Activated effector memory CD4-positive, alpha-beta T cell treated with Interleukin-2 at 50 U/mL for 16 hours (primary cell): ENCODE results near the gene GPN2.
"Not testable (repeated sequence)": the region's sequence is repeated elsewhere in the genome, so short reads cannot be mapped to it uniquely, and the experiment has no call there.

Experiments used
- DNase-seq: peaks from one replicate; pipeline ENCODE4 v3.0.0-alpha.2; 2020

Gene GPN2

GRCh38 chr1:26856604-26857469 lies 33.2 kb downstream of the GPN2 start:
- no peak for DNase-seq

- DNase-seq = no peak
Measured at GRCh38 chr1:26856181-26856580, 33.9 kb downstream of the GPN2 start.

- DNase-seq = no peak
Measured at GRCh38 chr1:26855636-26856035, 34.4 kb downstream of the GPN2 start.

- DNase-seq = no peak
Measured at GRCh38 chr1:26854906-26855305, 35.2 kb downstream of the GPN2 start.

GRCh38 chr1:26853600-26853999 lies 36.5 kb downstream of the GPN2 start:
- no peak for DNase-seq

GRCh38 chr1:26853156-26853555 lies 36.9 kb downstream of the GPN2 start:
- DNase-seq = peak; percentile 62

- DNase-seq = no peak
Measured at GRCh38 chr1:26852701-26853100, 37.4 kb downstream of the GPN2 start.

- DNase-seq = no peak
Measured at GRCh38 chr1:26851106-26851684, 38.9 kb downstream of the GPN2 start.

GRCh38 chr1:26848941-26849774 lies 40.9 kb downstream of the GPN2 start:
- no peak for DNase-seq

GRCh38 chr1:26848499-26848898 lies 41.6 kb downstream of the GPN2 start:
- no peak for DNase-seq

- DNase-seq = not testable (repeated sequence)
Measured at GRCh38 chr1:26847826-26848225, 42.3 kb downstream of the GPN2 start.

GRCh38 chr1:26844424-26845196 lies 45.5 kb downstream of the GPN2 start:
- no peak for DNase-seq

- no peak for DNase-seq
Measured at GRCh38 chr1:26839779-26840178, 50.3 kb downstream of the GPN2 start.

GRCh38 chr1:26839339-26839722 lies 50.8 kb downstream of the GPN2 start:
- DNase-seq = no peak

- peak; percentile 34 for DNase-seq
Measured at GRCh38 chr1:26838474-26839338, 51.4 kb downstream of the GPN2 start.

- DNase-seq = not testable (repeated sequence)
Measured at GRCh38 chr1:26837665-26838064, 52.4 kb downstream of the GPN2 start.

GRCh38 chr1:26833432-26834405 lies 56.4 kb downstream of the GPN2 start:
- DNase-seq = peak; percentile 83

- no peak for DNase-seq
Measured at GRCh38 chr1:26832249-26832960, 57.7 kb downstream of the GPN2 start.

GRCh38 chr1:26831546-26832248 lies 58.4 kb downstream of the GPN2 start:
- DNase-seq = no peak
